K562 treated with DMSO at 1 percent for 24 hours (cell line): ENCODE data around the gene TTF1. TPM values are rescaled to one million over a fixed set of nuclear protein-coding genes. Genes with fewer than 3 reads are reported as not detected.

Source experiments
- total RNA-seq: library from RNA; unstranded; fragments of 300-600 nt; gene quantifications from 2 replicates; pipeline ENCODE4 v1.2.3, GENCODE V29; 2022; ENCODE audit warnings: low read depth; ENCODE audit not compliant: insufficient read depth

TTF1 gene, protein sequence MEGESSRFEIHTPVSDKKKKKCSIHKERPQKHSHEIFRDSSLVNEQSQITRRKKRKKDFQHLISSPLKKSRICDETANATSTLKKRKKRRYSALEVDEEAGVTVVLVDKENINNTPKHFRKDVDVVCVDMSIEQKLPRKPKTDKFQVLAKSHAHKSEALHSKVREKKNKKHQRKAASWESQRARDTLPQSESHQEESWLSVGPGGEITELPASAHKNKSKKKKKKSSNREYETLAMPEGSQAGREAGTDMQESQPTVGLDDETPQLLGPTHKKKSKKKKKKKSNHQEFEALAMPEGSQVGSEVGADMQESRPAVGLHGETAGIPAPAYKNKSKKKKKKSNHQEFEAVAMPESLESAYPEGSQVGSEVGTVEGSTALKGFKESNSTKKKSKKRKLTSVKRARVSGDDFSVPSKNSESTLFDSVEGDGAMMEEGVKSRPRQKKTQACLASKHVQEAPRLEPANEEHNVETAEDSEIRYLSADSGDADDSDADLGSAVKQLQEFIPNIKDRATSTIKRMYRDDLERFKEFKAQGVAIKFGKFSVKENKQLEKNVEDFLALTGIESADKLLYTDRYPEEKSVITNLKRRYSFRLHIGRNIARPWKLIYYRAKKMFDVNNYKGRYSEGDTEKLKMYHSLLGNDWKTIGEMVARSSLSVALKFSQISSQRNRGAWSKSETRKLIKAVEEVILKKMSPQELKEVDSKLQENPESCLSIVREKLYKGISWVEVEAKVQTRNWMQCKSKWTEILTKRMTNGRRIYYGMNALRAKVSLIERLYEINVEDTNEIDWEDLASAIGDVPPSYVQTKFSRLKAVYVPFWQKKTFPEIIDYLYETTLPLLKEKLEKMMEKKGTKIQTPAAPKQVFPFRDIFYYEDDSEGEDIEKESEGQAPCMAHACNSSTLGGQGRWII
- total RNA-seq, result 8.4 and 10.1 TPM in 2 replicates

DNA sequence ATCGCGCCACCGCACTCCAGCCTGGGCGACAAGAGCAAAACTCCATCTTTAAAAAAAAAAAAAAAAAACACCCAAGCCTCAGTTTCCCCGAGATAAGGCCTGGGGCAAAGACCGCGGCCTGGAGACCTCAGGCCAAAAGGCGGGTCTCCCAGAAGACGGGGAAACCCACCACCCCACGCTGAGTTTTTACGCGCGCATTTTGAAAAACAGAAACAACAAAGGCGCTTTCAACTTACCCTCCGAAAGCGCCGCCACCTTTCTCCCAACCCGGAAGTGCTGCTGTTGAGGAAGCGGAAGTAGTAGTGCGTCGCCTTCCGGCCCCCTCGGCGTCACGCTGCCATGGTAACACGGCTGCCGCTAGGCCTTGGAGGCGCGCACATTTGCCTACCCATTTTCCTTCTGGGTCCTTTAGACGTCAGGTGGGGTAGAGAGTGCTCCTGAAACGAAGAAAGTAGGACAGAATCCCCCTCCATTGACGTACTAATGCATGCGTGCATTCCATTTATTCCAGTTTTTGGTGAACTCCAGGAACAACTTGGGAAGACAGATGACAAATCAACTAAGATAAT, at the start of gene TTF1:
TTF1 (minus strand) TSS at position 287 of the 569 bp plus-strand sequence. CDS start 4,019 bp downstream, outside the sequence.

GRCh38 chr9:132409828-132410528, 3.3 kb upstream of the TTF1 start, which contains the start of gene CFAP77:
Gene CFAP77, plus strand, starts transcription at chr9:132410211. Its CDS starts 61 bp downstream, at chr9:132410272.

GRCh38 chr9:132354637-132355355, 51.8 kb downstream of the TTF1 start, which contains the start of gene SETX:
Gene SETX, minus strand, starts transcription at chr9:132354986. Its CDS starts 5,558 bp downstream, at chr9:132349428.

Other genes starting within 250 kb of the TTF1 start
- gene NTNG2, start 244.8 kb downstream of the TTF1 start, total RNA-seq, result 0.06 TPM in 1 of 2 replicates, not detected in the other
- 13.1 and 17.3 TPM in 2 replicates for gene SETX, start 51.9 kb downstream of the TTF1 start, total RNA-seq
- not detected in 2 replicates for gene CFAP77, start 3.4 kb upstream of the TTF1 start, total RNA-seq
- gene BARHL1, start 175.8 kb upstream of the TTF1 start, total RNA-seq, result not detected in 2 replicates